Mammary epithelial cell (primary cell): Measurements from ENCODE around the gene DNHD1.

Experiments used
- EZH2 ChIP-seq: IDR thresholded peaks from 2 replicates; pipeline ENCODE4 v1.6.1; 2012; ENCODE audit warnings: low read length, inconsistent platforms, borderline replicate concordance
- TF ChIP-seq, protein P1 (sequence below), 2 donors: IDR thresholded peaks in 1 of 2; conservative IDR thresholded peaks in 1 of 2; 2 replicates each; pipeline ENCODE4 v1.5.1; 2011 to 2012; ENCODE audit warnings: inconsistent platforms in 2 of 2, low read length in 2 of 2, mild to moderate bottlenecking in 2 of 2, control low read depth in 1 of 2, low read depth in 1 of 2; ENCODE audit not compliant: insufficient read depth in 1 of 2; ENCODE audit errors: extremely low read depth in 1 of 2

- TF ChIP-seq, protein P1, sequence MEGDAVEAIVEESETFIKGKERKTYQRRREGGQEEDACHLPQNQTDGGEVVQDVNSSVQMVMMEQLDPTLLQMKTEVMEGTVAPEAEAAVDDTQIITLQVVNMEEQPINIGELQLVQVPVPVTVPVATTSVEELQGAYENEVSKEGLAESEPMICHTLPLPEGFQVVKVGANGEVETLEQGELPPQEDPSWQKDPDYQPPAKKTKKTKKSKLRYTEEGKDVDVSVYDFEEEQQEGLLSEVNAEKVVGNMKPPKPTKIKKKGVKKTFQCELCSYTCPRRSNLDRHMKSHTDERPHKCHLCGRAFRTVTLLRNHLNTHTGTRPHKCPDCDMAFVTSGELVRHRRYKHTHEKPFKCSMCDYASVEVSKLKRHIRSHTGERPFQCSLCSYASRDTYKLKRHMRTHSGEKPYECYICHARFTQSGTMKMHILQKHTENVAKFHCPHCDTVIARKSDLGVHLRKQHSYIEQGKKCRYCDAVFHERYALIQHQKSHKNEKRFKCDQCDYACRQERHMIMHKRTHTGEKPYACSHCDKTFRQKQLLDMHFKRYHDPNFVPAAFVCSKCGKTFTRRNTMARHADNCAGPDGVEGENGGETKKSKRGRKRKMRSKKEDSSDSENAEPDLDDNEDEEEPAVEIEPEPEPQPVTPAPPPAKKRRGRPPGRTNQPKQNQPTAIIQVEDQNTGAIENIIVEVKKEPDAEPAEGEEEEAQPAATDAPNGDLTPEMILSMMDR (conservative IDR thresholded peaks at IDR 0.05 in 1 of 2, IDR thresholded peaks at IDR 0.05 in 1 of 2; ENCODE audit: extremely low read depth in 1 of 2, insufficient read depth in 1 of 2, low read depth in 1 of 2, low read length in 2 of 2), result no peak
- no peak for TF ChIP-seq EZH2
These were observed 51.6 kb downstream of the DNHD1 start for GRCh38 chr11:6548641-6549040.
